Tibial artery (tissue), 4 donors: ENCODE results near the gene TMCO4.

ENCODE experiments used
- DNase-seq, 2 donors: peaks; one replicate each; pipeline ENCODE4 v3.0.0-alpha.2; 2019
- H3K27ac ChIP-seq, 2 donors: fragments of 200-600 bp; sonication (generic) in 1 of 2; 1 replicate in 1 of 2; 2 replicates in 1 of 2; pipeline ENCODE4 v1.5.1; 2018 to 2019; ENCODE audit warnings: mild to moderate bottlenecking in 1 of 2
- H3K27me3 ChIP-seq, 2 donors: fragments of 200-600 bp; sonication (generic) in 1 of 2; one replicate each; pipeline versions ENCODE4 v1.5.1 to v1.6.0; 2016 to 2019
- H3K36me3 ChIP-seq, 3 donors: fragments of 200-600 bp; sonication (generic) in 2 of 3; one replicate each; pipeline ENCODE4 v1.5.1; 2016 to 2019; ENCODE audit warnings: mild to moderate bottlenecking in 2 of 3
- H3K4me1 ChIP-seq, 4 donors: fragments of 200-600 bp; sonication (generic) in 2 of 4; 1 replicate in 3 of 4; 2 replicates in 1 of 4; pipeline ENCODE4 v1.5.1; 2016 to 2019
- H3K4me3 ChIP-seq, 2 donors: fragments of 200-600 bp; sonication (generic) in 1 of 2; 1 replicate in 1 of 2; 2 replicates in 1 of 2; pipeline ENCODE4 v1.5.1; 2018 to 2019; ENCODE audit warnings: mild to moderate bottlenecking in 2 of 2
- H3K9me3 ChIP-seq, 3 donors: fragments of 200-600 bp; sonication (generic) in 1 of 3; one replicate each; pipeline ENCODE4 v1.5.1; 2016 to 2019
- CTCF ChIP-seq, 2 experiments: fragments of 200-600 bp in 1 of 2; fragments of 450-650 bp in 1 of 2; IDR thresholded peaks; one replicate each; pipeline ENCODE4 v1.5.1; 2017 to 2019; ENCODE audit warnings: antibody characterized with exemption in 2 of 2, mild to moderate bottlenecking in 1 of 2, moderate library complexity in 1 of 2
- intact Hi-C: fragments of 100-400 bp; cut with DNase I; formaldehyde crosslinking; loops from one replicate; pipeline ENCODE4 v1.15.0; 2023; ENCODE audit warnings: low total_unique reads

The TMCO4 gene

GRCh38 chr1:19840228-19840627 is 40.5 kb upstream of the TMCO4 start:
- intact Hi-C loops = no loop called here
- TF ChIP-seq CTCF (IDR thresholded peaks at IDR 0.05) = no peak

GRCh38 chr1:19837866-19838265 is 38.1 kb upstream of the TMCO4 start:
- TF ChIP-seq CTCF (IDR thresholded peaks at IDR 0.05) = no peak
- DNase-seq = no peak
- intact Hi-C loops = no loop called here

More at GRCh38 chr1:19840228-19840627, 40.5 kb upstream of the TMCO4 start:
- no peaks in the 10 kb centered on the region for H3K4me1 ChIP-seq
- H3K27me3 ChIP-seq = peaks cover 0 to under 1% of the 10 kb centered on the region in 2 donors
- no peak for DNase-seq
- no peak overlapping the region for H3K27ac ChIP-seq
- H3K4me3 ChIP-seq = no peak overlapping the region
- no peaks in the 10 kb centered on the region for H3K9me3 ChIP-seq
- no peaks in the 10 kb centered on the region for H3K36me3 ChIP-seq

GRCh38 chr1:19835578-19835977 is 35.9 kb upstream of the TMCO4 start:
- Histone ChIP-seq H3K9me3 (no peaks in the 10 kb centered on the region), H3K27ac (no peak overlapping the region), H3K36me3 (no peaks in the 10 kb centered on the region), H3K27me3 (peaks cover 0 to 9% of the 10 kb centered on the region in 2 donors), H3K4me1 (no peaks in the 10 kb centered on the region), H3K4me3 (no peak overlapping the region)
- no peak for TF ChIP-seq CTCF (IDR thresholded peaks at IDR 0.05)
- intact Hi-C loops = no loop called here
- no peak for DNase-seq

More at GRCh38 chr1:19837866-19838265, 38.1 kb upstream of the TMCO4 start:
- Histone ChIP-seq H3K27ac (no peak overlapping the region), H3K36me3 (no peaks in the 10 kb centered on the region), H3K4me3 (no peak overlapping the region), H3K4me1 (no peaks in the 10 kb centered on the region), H3K9me3 (no peaks in the 10 kb centered on the region), H3K27me3 (no peaks in the 10 kb centered on the region)

- intact Hi-C loops = no loop called here
- DNase-seq = no peak
- no peaks in the 10 kb centered on the region for H3K36me3 ChIP-seq
Observed at GRCh38 chr1:19831441-19831840, 31.7 kb upstream of the TMCO4 start.

GRCh38 chr1:19828546-19828945 is 28.8 kb upstream of the TMCO4 start:
- Histone ChIP-seq H3K4me1 (peaks cover 0 to 14% (median 2%) of the 10 kb centered on the region in 4 donors), H3K36me3 (no peaks in the 10 kb centered on the region), H3K4me3 (no peak overlapping the region), H3K27me3 (peaks cover 0 to 9% of the 10 kb centered on the region in 2 donors), H3K27ac (no peak overlapping the region), H3K9me3 (no peaks in the 10 kb centered on the region)
- intact Hi-C loops = no loop called here
- TF ChIP-seq CTCF (IDR thresholded peaks at IDR 0.05) = no peak
- no peak for DNase-seq

More at GRCh38 chr1:19831441-19831840, 31.7 kb upstream of the TMCO4 start:
- H3K27ac ChIP-seq = no peak overlapping the region
- H3K9me3 ChIP-seq = no peaks in the 10 kb centered on the region
- TF ChIP-seq CTCF (IDR thresholded peaks at IDR 0.05) = no peak
- peaks cover 0 to 9% of the 10 kb centered on the region in 2 donors for H3K27me3 ChIP-seq
- no peak overlapping the region for H3K4me3 ChIP-seq
- no peaks in the 10 kb centered on the region for H3K4me1 ChIP-seq

- Histone ChIP-seq H3K4me3 (no peak overlapping the region), H3K36me3 (no peaks in the 10 kb centered on the region), H3K4me1 (peaks cover 0 to 14% (median 2%) of the 10 kb centered on the region in 4 donors), H3K9me3 (no peaks in the 10 kb centered on the region), H3K27me3 (no peaks in the 10 kb centered on the region), H3K27ac (no peak overlapping the region)
- DNase-seq = no peak
- intact Hi-C loops = no loop called here
- TF ChIP-seq CTCF (IDR thresholded peaks at IDR 0.05) = no peak
Observed at GRCh38 chr1:19825298-19825697, 25.6 kb upstream of the TMCO4 start.
